ENCODE results near the gene ZNF224. TPM values are rescaled to one million over a fixed set of nuclear protein-coding genes. Genes with fewer than 3 reads are reported as not detected.

Gene ZNF224
- total RNA-seq (ENCODE audit: unreplicated experiment): 20.1 TPM
- long read RNA-seq, partial matches to known transcripts: 0 of 4 reads
- long read RNA-seq, other reads (novel, unspliced or antisense): 0 of 4 reads

DNA sequence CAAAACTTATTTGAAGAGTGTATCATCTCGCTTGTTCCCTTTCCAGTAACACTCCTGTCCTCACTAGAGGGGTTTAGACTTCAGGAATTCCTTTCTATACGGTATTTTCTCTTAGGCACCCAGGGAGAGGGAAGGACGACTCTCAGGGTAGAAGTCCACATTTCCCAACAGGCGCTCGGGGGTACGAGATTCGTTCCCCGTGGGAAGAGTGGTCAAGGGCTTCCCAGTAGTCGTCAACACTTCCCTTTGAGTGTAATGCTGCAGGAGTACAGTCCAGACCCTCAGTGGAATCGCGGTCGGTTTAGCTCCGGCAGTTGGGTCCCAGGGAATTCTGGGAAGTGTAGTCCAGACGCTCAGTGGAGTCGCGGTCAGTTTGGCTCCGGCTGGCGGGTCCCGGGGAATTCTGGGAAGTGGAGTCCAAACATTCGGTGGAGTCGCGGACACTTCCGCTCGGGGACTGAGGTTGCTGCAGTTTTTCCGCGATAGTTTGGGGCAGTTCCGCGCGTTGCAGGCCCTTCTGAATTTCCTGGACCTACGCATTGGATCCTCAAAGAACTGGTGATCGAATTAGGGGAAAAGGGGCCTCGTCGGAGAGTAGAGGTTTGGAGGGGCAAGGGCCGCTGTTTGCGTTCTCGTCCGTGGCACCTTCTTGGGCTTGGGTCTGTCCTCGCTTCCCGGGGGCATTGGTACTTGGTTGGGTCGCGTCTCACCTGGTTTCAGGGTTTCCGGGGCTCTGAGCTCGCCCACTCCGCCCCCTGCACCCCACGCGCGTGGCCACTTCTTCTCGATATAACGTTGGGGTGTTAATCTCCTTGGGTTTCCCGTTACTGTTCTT, at the start of gene ZNF224:
Gene ZNF224 (plus strand): TSS at position 431 of the 835 bp plus-strand sequence. CDS start 3,513 bp downstream, outside the sequence.
- peak; percentile 92 for DNase-seq
- Mint-ChIP-seq H3K4me1 (ENCODE audit: low read depth, unreplicated experiment) (peaks cover 2% of the 10 kb centered on the region), H3K36me3 (ENCODE audit: unreplicated experiment) (no peaks in the 10 kb centered on the region), H3K27me3 (ENCODE audit: unreplicated experiment) (peaks cover 6% of the 10 kb centered on the region), H3K9me3 (ENCODE audit: unreplicated experiment) (peaks cover 5% of the 10 kb centered on the region), H3K27ac (ENCODE audit: unreplicated experiment) (no peak within 1 kb of the TSS), H3K4me3 (ENCODE audit: unreplicated experiment) (peak within 1 kb of the TSS; percentile 98)
- TF ChIP-seq, protein P1, sequence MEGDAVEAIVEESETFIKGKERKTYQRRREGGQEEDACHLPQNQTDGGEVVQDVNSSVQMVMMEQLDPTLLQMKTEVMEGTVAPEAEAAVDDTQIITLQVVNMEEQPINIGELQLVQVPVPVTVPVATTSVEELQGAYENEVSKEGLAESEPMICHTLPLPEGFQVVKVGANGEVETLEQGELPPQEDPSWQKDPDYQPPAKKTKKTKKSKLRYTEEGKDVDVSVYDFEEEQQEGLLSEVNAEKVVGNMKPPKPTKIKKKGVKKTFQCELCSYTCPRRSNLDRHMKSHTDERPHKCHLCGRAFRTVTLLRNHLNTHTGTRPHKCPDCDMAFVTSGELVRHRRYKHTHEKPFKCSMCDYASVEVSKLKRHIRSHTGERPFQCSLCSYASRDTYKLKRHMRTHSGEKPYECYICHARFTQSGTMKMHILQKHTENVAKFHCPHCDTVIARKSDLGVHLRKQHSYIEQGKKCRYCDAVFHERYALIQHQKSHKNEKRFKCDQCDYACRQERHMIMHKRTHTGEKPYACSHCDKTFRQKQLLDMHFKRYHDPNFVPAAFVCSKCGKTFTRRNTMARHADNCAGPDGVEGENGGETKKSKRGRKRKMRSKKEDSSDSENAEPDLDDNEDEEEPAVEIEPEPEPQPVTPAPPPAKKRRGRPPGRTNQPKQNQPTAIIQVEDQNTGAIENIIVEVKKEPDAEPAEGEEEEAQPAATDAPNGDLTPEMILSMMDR (IDR thresholded peaks at IDR 0.05; ENCODE audit: partially characterized antibody, unreplicated experiment): no peak

GRCh38 chr19:44050740-44051649, 43.2 kb upstream of the ZNF224 start:
- H3K27ac Mint-ChIP-seq (ENCODE audit: unreplicated experiment): no peak overlapping the region
- TF ChIP-seq, protein P1 (IDR thresholded peaks at IDR 0.05; ENCODE audit: partially characterized antibody, unreplicated experiment): no peak
- DNase-seq: no peak
- no peaks in the 10 kb centered on the region for H3K4me1 Mint-ChIP-seq (ENCODE audit: low read depth, unreplicated experiment)
- peaks cover 20% of the 10 kb centered on the region for H3K36me3 Mint-ChIP-seq (ENCODE audit: unreplicated experiment)
- H3K27me3 Mint-ChIP-seq (ENCODE audit: unreplicated experiment): no peaks in the 10 kb centered on the region
- peaks cover 4% of the 10 kb centered on the region for H3K9me3 Mint-ChIP-seq (ENCODE audit: unreplicated experiment)
- H3K4me3 Mint-ChIP-seq (ENCODE audit: unreplicated experiment): peak overlapping the region; percentile 100

GRCh38 chr19:44051650-44052402, 42.3 kb upstream of the ZNF224 start, which contains the start of gene ZNF223:
Gene ZNF223, plus strand, starts transcription at chr19:44052036. Its CDS starts 3,141 bp downstream, at chr19:44055177.
- Mint-ChIP-seq H3K27me3 (ENCODE audit: unreplicated experiment) (no peaks in the 10 kb centered on the region), H3K9me3 (ENCODE audit: unreplicated experiment) (peaks cover 5% of the 10 kb centered on the region), H3K36me3 (ENCODE audit: unreplicated experiment) (peaks cover 21% of the 10 kb centered on the region), H3K4me1 (ENCODE audit: low read depth, unreplicated experiment) (no peaks in the 10 kb centered on the region), H3K27ac (ENCODE audit: unreplicated experiment) (peak within 1 kb of the TSS; percentile 87), H3K4me3 (ENCODE audit: unreplicated experiment) (peak within 1 kb of the TSS; percentile 100)
- TF ChIP-seq, protein P1 (IDR thresholded peaks at IDR 0.05; ENCODE audit: partially characterized antibody, unreplicated experiment): no peak
- DNase-seq: peak; percentile 94

DNA sequence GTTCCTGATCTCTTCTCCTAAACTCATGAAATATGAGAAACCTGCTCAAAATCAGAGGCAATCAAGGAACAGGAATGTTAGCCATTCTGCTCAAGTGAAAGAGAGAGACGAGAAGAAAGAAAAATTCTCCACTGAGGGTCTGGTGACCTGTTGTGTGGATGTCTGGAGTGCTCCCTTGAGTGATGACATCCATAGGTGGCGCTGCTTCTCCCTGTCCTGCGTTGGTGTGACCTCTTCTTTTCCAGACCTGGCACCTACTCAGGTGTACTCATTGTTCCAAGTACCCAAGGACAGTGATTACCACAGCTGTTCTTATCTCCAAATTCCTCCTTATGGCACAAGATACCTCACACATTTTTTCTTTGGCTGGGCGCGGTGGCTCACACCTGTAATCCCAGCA, 38.3 kb upstream of the ZNF224 start:
- no peak overlapping the region for H3K4me3 Mint-ChIP-seq (ENCODE audit: unreplicated experiment)
- no peak overlapping the region for H3K27ac Mint-ChIP-seq (ENCODE audit: unreplicated experiment)
- H3K36me3 Mint-ChIP-seq (ENCODE audit: unreplicated experiment): peaks cover 34% of the 10 kb centered on the region
- DNase-seq: no peak
- H3K4me1 Mint-ChIP-seq (ENCODE audit: low read depth, unreplicated experiment): no peaks in the 10 kb centered on the region
- TF ChIP-seq, protein P1 (IDR thresholded peaks at IDR 0.05; ENCODE audit: partially characterized antibody, unreplicated experiment): no peak
- H3K27me3 Mint-ChIP-seq (ENCODE audit: unreplicated experiment): no peaks in the 10 kb centered on the region
- H3K9me3 Mint-ChIP-seq (ENCODE audit: unreplicated experiment): peaks cover 5% of the 10 kb centered on the region
